Measurements from ENCODE around the gene DVL3. TPM values are rescaled to one million over a fixed set of nuclear protein-coding genes. Genes with fewer than 3 reads are reported as not detected.
A peak's percentile ranks its signal among the peaks of the same experiment; 100 is the strongest.

Gene DVL3
- total and polyA plus RNA-seq, 2 experiments from 2014 or later = 25.6 to 55.5 TPM

DNA sequence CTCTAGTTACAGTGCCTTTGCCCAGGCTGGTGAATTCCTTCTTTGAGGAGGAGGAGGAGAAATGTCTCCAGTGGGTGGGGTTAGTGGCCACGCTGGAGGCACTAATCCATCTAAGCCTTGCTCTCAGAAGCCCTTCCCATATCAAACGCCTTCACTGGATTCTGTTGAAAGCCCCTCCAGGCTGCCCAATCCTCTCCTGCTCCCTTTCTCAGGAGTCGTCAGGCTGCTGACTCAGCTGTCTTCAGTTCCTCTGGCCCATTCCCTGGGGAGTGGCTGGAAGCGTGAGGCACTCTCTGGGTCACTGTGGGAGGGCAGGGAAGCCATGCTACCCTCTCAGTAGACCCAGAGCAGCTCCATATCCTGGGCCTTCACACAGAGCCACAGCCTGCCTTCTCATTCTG is 22.2 kb downstream of the DVL3 start:
- peaks cover 4% of the 10 kb centered on the region for H4K20me1 ChIP-seq (replicated peaks; ENCODE audit: insufficient read depth)
- no peak; the same call in 2 of the 3 replicates for ATAC-seq
- H3K4me2 ChIP-seq = peak overlapping the region; percentile 97; the same call in 1 of the 2 replicates
- no peak overlapping the region for H2AFZ ChIP-seq
- peak overlapping the region; percentile 99 for H3K27ac Mint-ChIP-seq
- H3K9me3 Mint-ChIP-seq = no peaks in the 10 kb centered on the region
- H3K4me1 Mint-ChIP-seq = peaks cover 28% of the 10 kb centered on the region
- peaks cover 58% of the 10 kb centered on the region for H3K36me3 Mint-ChIP-seq (ENCODE audit: low read depth)
- peak overlapping the region; percentile 97 for H3K27ac ChIP-seq (ENCODE audit: low read depth)
- H3F3A ChIP-seq (replicated peaks; ENCODE audit: low read depth) = 0 out of 2 replicates have a peak, but pooled peaks cover 4% of the 10 kb centered on the region
- H3K9me2 ChIP-seq (ENCODE audit: insufficient read depth) = no peaks in the 10 kb centered on the region
- H3K4me1 ChIP-seq (ENCODE audit: insufficient read depth) = peaks cover 15% of the 10 kb centered on the region
- peaks cover 40% of the 10 kb centered on the region for H3K79me2 ChIP-seq (replicated peaks; ENCODE audit: insufficient read depth)
- H3K27me3 Mint-ChIP-seq (ENCODE audit: insufficient read depth, low read depth, poor library complexity) = peaks cover 3% of the 10 kb centered on the region
- DNase-seq (ENCODE audit: low spot score) = no peak
- H3K36me3 ChIP-seq (ENCODE audit: insufficient read depth) = peaks cover 20% of the 10 kb centered on the region
- no peaks in the 10 kb centered on the region for H3K27me3 ChIP-seq (ENCODE audit: insufficient read depth)
- no peak for TF ChIP-seq REST (IDR thresholded peaks at IDR 0.05; ENCODE audit: unreplicated experiment)
- no peak for TF ChIP-seq STAT1 (IDR thresholded peaks at IDR 0.05; ENCODE audit: unreplicated experiment)
- TF ChIP-seq ZNF114 (CRISPR knock-in tag; IDR thresholded peaks at IDR 0.05) = no peak
- no peak for TF ChIP-seq NANOG (IDR thresholded peaks at IDR 0.05; ENCODE audit: borderline replicate concordance)
- no peak for TF ChIP-seq ZNF331 (CRISPR knock-in tag; IDR thresholded peaks at IDR 0.05; ENCODE audit: low read depth)
- TF ChIP-seq CREB1 (CRISPR knock-in tag; IDR thresholded peaks at IDR 0.05; ENCODE audit: low read depth) = no peak
- TF ChIP-seq JUNB (IDR thresholded peaks at IDR 0.05; ENCODE audit: unreplicated experiment) = no peak
- no peak for TF ChIP-seq EZH2phosphoT487 (IDR thresholded peaks at IDR 0.05; ENCODE audit: unreplicated experiment)
- peak overlapping the region; percentile 92; the same call in 1 of the 2 replicates for H3K4me3 ChIP-seq
- peak overlapping the region; percentile 98 for H3K4me3 Mint-ChIP-seq

GRCh38 chr3:184177767-184178306 is 22.7 kb downstream of the DVL3 start:
- H3K4me3 ChIP-seq = no peak overlapping the region
- peaks cover 63% of the 10 kb centered on the region for H3K36me3 Mint-ChIP-seq (ENCODE audit: low read depth)
- H3K4me1 ChIP-seq (ENCODE audit: insufficient read depth) = peaks cover 15% of the 10 kb centered on the region
- H3K9me3 Mint-ChIP-seq = no peaks in the 10 kb centered on the region
- no peak overlapping the region for H2AFZ ChIP-seq
- H3K27ac Mint-ChIP-seq = peak overlapping the region; percentile 99; the same call in 1 of the 2 replicates
- H3K4me2 ChIP-seq = no peak overlapping the region
- H3K9me2 ChIP-seq (ENCODE audit: insufficient read depth) = no peaks in the 10 kb centered on the region
- no peak for ATAC-seq
- H3K36me3 ChIP-seq (ENCODE audit: insufficient read depth) = peaks cover 25% of the 10 kb centered on the region
- H3K4me1 Mint-ChIP-seq = peaks cover 28% of the 10 kb centered on the region
- peaks cover 4% of the 10 kb centered on the region for H4K20me1 ChIP-seq (replicated peaks; ENCODE audit: insufficient read depth)
- no peaks in the 10 kb centered on the region for H3K27me3 ChIP-seq (ENCODE audit: insufficient read depth)
- 0 out of 2 replicates have a peak, but pooled peaks cover 7% of the 10 kb centered on the region for H3F3A ChIP-seq (replicated peaks; ENCODE audit: low read depth)
- peak overlapping the region; percentile 98; the same call in 1 of the 3 replicates for H3K4me3 Mint-ChIP-seq
- DNase-seq (ENCODE audit: low spot score) = no peak
- peaks cover 40% of the 10 kb centered on the region for H3K79me2 ChIP-seq (replicated peaks; ENCODE audit: insufficient read depth)
- peaks cover 5% of the 10 kb centered on the region for H3K27me3 Mint-ChIP-seq (ENCODE audit: insufficient read depth, low read depth, poor library complexity)
- H3K27ac ChIP-seq (ENCODE audit: low read depth) = peak overlapping the region; percentile 97
- TF ChIP-seq JUNB (IDR thresholded peaks at IDR 0.05; ENCODE audit: unreplicated experiment) = no peak
- no peak for TF ChIP-seq ZNF114 (CRISPR knock-in tag; IDR thresholded peaks at IDR 0.05)
- TF ChIP-seq REST (IDR thresholded peaks at IDR 0.05; ENCODE audit: unreplicated experiment) = no peak
- no peak for TF ChIP-seq POLR2AphosphoS5 (IDR thresholded peaks at IDR 0.05; ENCODE audit: low read depth)
- TF ChIP-seq, protein P1, sequence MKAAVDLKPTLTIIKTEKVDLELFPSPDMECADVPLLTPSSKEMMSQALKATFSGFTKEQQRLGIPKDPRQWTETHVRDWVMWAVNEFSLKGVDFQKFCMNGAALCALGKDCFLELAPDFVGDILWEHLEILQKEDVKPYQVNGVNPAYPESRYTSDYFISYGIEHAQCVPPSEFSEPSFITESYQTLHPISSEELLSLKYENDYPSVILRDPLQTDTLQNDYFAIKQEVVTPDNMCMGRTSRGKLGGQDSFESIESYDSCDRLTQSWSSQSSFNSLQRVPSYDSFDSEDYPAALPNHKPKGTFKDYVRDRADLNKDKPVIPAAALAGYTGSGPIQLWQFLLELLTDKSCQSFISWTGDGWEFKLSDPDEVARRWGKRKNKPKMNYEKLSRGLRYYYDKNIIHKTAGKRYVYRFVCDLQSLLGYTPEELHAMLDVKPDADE (IDR thresholded peaks at IDR 0.05) = no peak
